Fibroblast of lung (primary cell): Measurements from ENCODE around the gene FIBCD1. TPM values are rescaled to one million over a fixed set of nuclear protein-coding genes. Genes with fewer than 3 reads are reported as not detected.
"Not testable (repeated sequence)": the region's sequence is repeated elsewhere in the genome, so short reads cannot be mapped to it uniquely, and the experiment has no call there.

Experiments used
- DNase-seq, 2 donors: peaks; one replicate each; pipeline versions ENCODE4 v3.0.0 to v3.0.0-alpha.2; 2010; ENCODE audit warnings: low read depth in 2 of 2
- H2AFZ ChIP-seq: 2 replicates; pipeline ENCODE4 v1.5.1; 2012; ENCODE audit warnings: low read length, control low read depth, inconsistent platforms
- H3K27ac ChIP-seq: 2 replicates; pipeline ENCODE4 v1.5.1; 2011; ENCODE audit warnings: low read length, control low read depth; ENCODE audit not compliant: insufficient read depth
- H3K27me3 ChIP-seq: 2 replicates; pipeline ENCODE4 v1.5.1; 2011; ENCODE audit warnings: mild to moderate bottlenecking, low read length; ENCODE audit not compliant: control insufficient read depth, insufficient read depth
- H3K36me3 ChIP-seq: 2 replicates; pipeline ENCODE4 v1.5.1; 2011; ENCODE audit warnings: low read length; ENCODE audit not compliant: control insufficient read depth, insufficient read depth
- H3K4me1 ChIP-seq: 2 replicates; pipeline ENCODE4 v1.5.1; 2011; ENCODE audit warnings: low read length; ENCODE audit not compliant: control insufficient read depth, insufficient read depth; ENCODE audit errors: extremely low read depth
- H3K4me2 ChIP-seq: 2 replicates; pipeline ENCODE4 v1.5.1; 2011; ENCODE audit warnings: low read length, control low read depth; ENCODE audit not compliant: insufficient read depth; ENCODE audit errors: extremely low read depth
- H3K4me3 ChIP-seq, 4 experiments: fragments of 200-600 bp in 1 of 4; sonication (generic) in 1 of 4; replicated peaks in 1 of 4; 2 replicates each; pipeline ENCODE4 v1.5.1; 2011 to 2016; ENCODE audit warnings: low read length in 4 of 4, low read depth in 3 of 4, mild to moderate bottlenecking in 3 of 4, control low read depth in 2 of 4, inconsistent platforms in 1 of 4, mixed read lengths in 1 of 4; ENCODE audit not compliant: insufficient read depth in 1 of 4; ENCODE audit errors: control extremely low read depth in 1 of 4
- H3K79me2 ChIP-seq: 2 replicates; pipeline ENCODE4 v1.5.1; 2012; ENCODE audit warnings: mild to moderate bottlenecking, low read length, inconsistent platforms; ENCODE audit not compliant: control insufficient read depth, insufficient read depth
- H3K9ac ChIP-seq: 2 replicates; pipeline ENCODE4 v1.5.1; 2011; ENCODE audit warnings: mild to moderate bottlenecking, low read length, control low read depth; ENCODE audit not compliant: insufficient read depth
- H3K9me3 ChIP-seq: 2 replicates; pipeline ENCODE4 v1.5.1; 2012; ENCODE audit warnings: low read depth, low read length; ENCODE audit not compliant: control insufficient read depth, insufficient read depth
- H4K20me1 ChIP-seq: 2 replicates; pipeline ENCODE4 v1.5.1; 2011; ENCODE audit warnings: low read length; ENCODE audit not compliant: control insufficient read depth, insufficient read depth; ENCODE audit errors: extremely low read depth
- EZH2 ChIP-seq: IDR thresholded peaks from 2 replicates; pipeline ENCODE4 v1.5.1; 2012; ENCODE audit warnings: low read length, control low read depth, mild to moderate bottlenecking; ENCODE audit errors: missing control alignments
- polyA plus RNA-seq, 2 donors: library from polyadenylated mRNA; depleted of rRNA in 1 of 2; stranded (reverse) in 1 of 2; unstranded in 1 of 2; fragments of >200 nt; gene quantifications; 2 replicates each; pipeline ENCODE4 v1.2.1, GENCODE V29; 2011 to 2012; ENCODE audit warnings: missing spikeins in 1 of 2
- total RNA-seq: library from RNA; depleted of rRNA; stranded (reverse); fragments of >200 nt; gene quantifications from 2 replicates; pipeline ENCODE4 v1.2.1, GENCODE V29; 2014
- TF ChIP-seq, protein P1 (sequence below), 2 donors: IDR thresholded peaks in 1 of 2; conservative IDR thresholded peaks in 1 of 2; 1 replicate in 1 of 2; 2 replicates in 1 of 2; pipeline ENCODE4 v1.5.1; 2011 to 2012; ENCODE audit warnings: low read length in 2 of 2, control low read depth in 1 of 2, inconsistent platforms in 1 of 2, low read depth in 1 of 2, mild to moderate bottlenecking in 1 of 2

The FIBCD1 gene
- total and polyA plus RNA-seq, 2 donors (not counting 1 experiment from before 2014, with no cell fraction given): 7.3 to 28.0 TPM

GRCh38 chr9:130960522-130961378 is 21.7 kb upstream of the FIBCD1 start:
- Histone ChIP-seq H3K9ac (no peak overlapping the region), H3K4me2 (no peak overlapping the region)
- TF ChIP-seq EZH2: no peak
- TF ChIP-seq, protein P1, sequence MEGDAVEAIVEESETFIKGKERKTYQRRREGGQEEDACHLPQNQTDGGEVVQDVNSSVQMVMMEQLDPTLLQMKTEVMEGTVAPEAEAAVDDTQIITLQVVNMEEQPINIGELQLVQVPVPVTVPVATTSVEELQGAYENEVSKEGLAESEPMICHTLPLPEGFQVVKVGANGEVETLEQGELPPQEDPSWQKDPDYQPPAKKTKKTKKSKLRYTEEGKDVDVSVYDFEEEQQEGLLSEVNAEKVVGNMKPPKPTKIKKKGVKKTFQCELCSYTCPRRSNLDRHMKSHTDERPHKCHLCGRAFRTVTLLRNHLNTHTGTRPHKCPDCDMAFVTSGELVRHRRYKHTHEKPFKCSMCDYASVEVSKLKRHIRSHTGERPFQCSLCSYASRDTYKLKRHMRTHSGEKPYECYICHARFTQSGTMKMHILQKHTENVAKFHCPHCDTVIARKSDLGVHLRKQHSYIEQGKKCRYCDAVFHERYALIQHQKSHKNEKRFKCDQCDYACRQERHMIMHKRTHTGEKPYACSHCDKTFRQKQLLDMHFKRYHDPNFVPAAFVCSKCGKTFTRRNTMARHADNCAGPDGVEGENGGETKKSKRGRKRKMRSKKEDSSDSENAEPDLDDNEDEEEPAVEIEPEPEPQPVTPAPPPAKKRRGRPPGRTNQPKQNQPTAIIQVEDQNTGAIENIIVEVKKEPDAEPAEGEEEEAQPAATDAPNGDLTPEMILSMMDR (conservative IDR thresholded peaks at IDR 0.05 in 1 of 2, IDR thresholded peaks at IDR 0.05 in 1 of 2; ENCODE audit: low read depth in 1 of 2, low read length in 2 of 2): no peak

DNA sequence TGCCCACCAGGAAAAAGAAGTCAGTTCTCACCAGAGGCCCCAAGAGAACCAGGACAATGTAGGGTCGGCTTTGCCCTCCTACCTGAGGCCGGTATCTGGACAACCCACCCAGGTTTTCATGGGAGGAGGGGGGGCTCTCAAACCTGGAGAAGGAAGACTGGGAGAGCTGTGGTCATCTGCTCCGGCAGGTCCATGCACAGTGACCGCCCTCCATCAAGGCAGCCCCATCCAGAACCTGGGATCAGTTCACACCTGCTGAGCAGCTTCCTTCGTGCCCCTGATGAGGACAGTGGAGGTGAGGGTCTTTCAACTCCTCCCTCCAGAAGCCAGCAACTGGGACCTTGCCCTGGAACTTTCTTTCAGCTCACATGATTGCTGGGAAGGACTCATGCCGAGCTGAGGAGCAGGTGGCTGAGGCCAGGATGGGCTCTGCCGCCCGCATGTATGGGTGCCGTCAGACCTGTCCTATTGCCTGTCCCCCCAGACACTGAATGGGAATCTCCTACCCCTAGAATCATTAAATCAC is 20.8 kb upstream of the FIBCD1 start:
- H3K4me1 ChIP-seq: peaks cover 12% of the 10 kb centered on the region
- no peaks in the 10 kb centered on the region for H4K20me1 ChIP-seq
- H3K79me2 ChIP-seq: no peaks in the 10 kb centered on the region
- peaks cover 3% of the 10 kb centered on the region for H3K27me3 ChIP-seq
- no peak overlapping the region for H3K27ac ChIP-seq
- no peaks in the 10 kb centered on the region for H3K9me3 ChIP-seq
- no peak for TF ChIP-seq EZH2
- TF ChIP-seq, protein P1 (conservative IDR thresholded peaks at IDR 0.05 in 1 of 2, IDR thresholded peaks at IDR 0.05 in 1 of 2; ENCODE audit: low read depth in 1 of 2, low read length in 2 of 2): no peak
- no peak overlapping the region for H3K4me3 ChIP-seq
- no peak overlapping the region for H3K9ac ChIP-seq
- no peak overlapping the region for H2AFZ ChIP-seq
- DNase-seq: no peak
- no peak overlapping the region for H3K4me2 ChIP-seq
- H3K36me3 ChIP-seq: no peaks in the 10 kb centered on the region

More at GRCh38 chr9:130960522-130961378, 21.7 kb upstream of the FIBCD1 start:
- H3K79me2 ChIP-seq: no peaks in the 10 kb centered on the region
- no peak overlapping the region for H2AFZ ChIP-seq
- no peak for DNase-seq
- no peaks in the 10 kb centered on the region for H3K9me3 ChIP-seq
- no peaks in the 10 kb centered on the region for H4K20me1 ChIP-seq
- no peak overlapping the region for H3K27ac ChIP-seq
- peaks cover 3% of the 10 kb centered on the region for H3K27me3 ChIP-seq
- peaks cover 12% of the 10 kb centered on the region for H3K4me1 ChIP-seq
- no peaks in the 10 kb centered on the region for H3K36me3 ChIP-seq
- no peak overlapping the region for H3K4me3 ChIP-seq

- not testable (repeated sequence) for H4K20me1 ChIP-seq, H3K27me3 ChIP-seq, H3K27ac ChIP-seq, H3K79me2 ChIP-seq, H2AFZ ChIP-seq, H3K9me3 ChIP-seq, H3K36me3 ChIP-seq, DNase-seq, H3K4me2 ChIP-seq, H3K9ac ChIP-seq, H3K4me3 ChIP-seq
- peaks cover 12% of the 10 kb centered on the region for H3K4me1 ChIP-seq
Observed at GRCh38 chr9:130958564-130958963, 19.5 kb upstream of the FIBCD1 start.
